CD4-positive, alpha-beta T cell treated with Interleukin-4 for 4 hours (primary cell): ENCODE results near the gene SLC2A10.

Experiments
- DNase-seq: peaks from one replicate; pipeline ENCODE4 v3.0.0-alpha.2; 2020

SLC2A10 gene

GRCh38 chr20:46771195-46771588 lies 61.7 kb downstream of the SLC2A10 start:
- no peak for DNase-seq

- DNase-seq, result no peak
These were observed 63.5 kb downstream of the SLC2A10 start for GRCh38 chr20:46772901-46773300.

- DNase-seq, result no peak
These were observed 64.2 kb downstream of the SLC2A10 start for GRCh38 chr20:46773680-46774079.

- no peak for DNase-seq
These were observed 64.8 kb downstream of the SLC2A10 start for GRCh38 chr20:46774236-46774635.

- DNase-seq, result no peak
These were observed 65.6 kb downstream of the SLC2A10 start for GRCh38 chr20:46774943-46775560.

GRCh38 chr20:46775806-46776205 lies 66.4 kb downstream of the SLC2A10 start:
- DNase-seq, result no peak

GRCh38 chr20:46777331-46777730 lies 67.9 kb downstream of the SLC2A10 start:
- DNase-seq, result no peak

- no peak for DNase-seq
These were observed 70.4 kb downstream of the SLC2A10 start for GRCh38 chr20:46779831-46780230.

- no peak for DNase-seq
These were observed 75.1 kb downstream of the SLC2A10 start for GRCh38 chr20:46784436-46785127.
